Spleen (tissue), 11 donors: ENCODE results near the gene AKR1E2. TPM values are rescaled to one million over a fixed set of nuclear protein-coding genes. Genes with fewer than 3 reads are reported as not detected.

ENCODE experiments used
- DNase-seq: peaks from one replicate; pipeline ENCODE4 v3.0.0-alpha.2; 2020
- H3K27ac ChIP-seq, 8 donors: fragments of 200-600 bp; sonication (generic) in 7 of 8; 1 replicate in 4 of 8; 2 replicates in 4 of 8; pipeline versions ENCODE4 v1.5.0 to v1.8.0; 2016 to 2021; ENCODE audit warnings: inconsistent platforms in 4 of 8, mild to moderate bottlenecking in 4 of 8, moderate library complexity in 1 of 8
- H3K27me3 ChIP-seq, 7 donors: fragments of 200-600 bp; sonication (generic) in 6 of 7; replicated peaks in 1 of 7; 1 replicate in 4 of 7; 2 replicates in 3 of 7; pipeline versions ENCODE4 v1.5.0 to v1.8.0; 2016 to 2021; ENCODE audit warnings: inconsistent platforms in 3 of 7, mild to moderate bottlenecking in 1 of 7
- H3K36me3 ChIP-seq, 6 donors: fragments of 200-600 bp; sonication (generic) in 5 of 6; 1 replicate in 4 of 6; 2 replicates in 2 of 6; pipeline versions ENCODE4 v1.5.0 to v1.8.0; 2016 to 2021; ENCODE audit warnings: inconsistent platforms in 2 of 6
- H3K4me1 ChIP-seq, 6 donors: fragments of 200-600 bp; sonication (generic) in 5 of 6; 1 replicate in 3 of 6; 2 replicates in 3 of 6; pipeline versions ENCODE4 v1.5.0 to v1.8.0; 2016 to 2021; ENCODE audit warnings: inconsistent platforms in 3 of 6
- H3K4me3 ChIP-seq, 8 donors: fragments of 200-600 bp; sonication (generic) in 7 of 8; 1 replicate in 4 of 8; 2 replicates in 4 of 8; pipeline versions ENCODE4 v1.5.0 to v1.8.0; 2016 to 2021; ENCODE audit warnings: inconsistent platforms in 4 of 8, mild to moderate bottlenecking in 4 of 8, moderate library complexity in 2 of 8
- H3K9me3 ChIP-seq, 8 donors: fragments of 200-600 bp; sonication (generic) in 7 of 8; 1 replicate in 4 of 8; 2 replicates in 4 of 8; pipeline versions ENCODE4 v1.5.0 to v1.8.0; 2016 to 2021; ENCODE audit warnings: inconsistent platforms in 4 of 8
- CTCF ChIP-seq, 11 experiments: fragments of 200-600 bp in 7 of 11; fragments of 450-650 bp in 4 of 11; sonication (generic) in 4 of 11; IDR thresholded peaks in 8 of 11; conservative IDR thresholded peaks in 3 of 11; 1 replicate in 7 of 11; 2 replicates in 4 of 11; pipeline versions ENCODE4 v1.4.0 to v1.8.0; 2016 to 2021; ENCODE audit warnings: antibody characterized with exemption in 11 of 11, inconsistent platforms in 4 of 11, mild to moderate bottlenecking in 1 of 11
- POLR2A ChIP-seq, 3 donors: fragments of 450-650 bp; IDR thresholded peaks; one replicate each; pipeline ENCODE4 v1.5.1; 2017; ENCODE audit warnings: antibody characterized with exemption in 3 of 3, mild to moderate bottlenecking in 1 of 3
- POLR2AphosphoS5 ChIP-seq, 3 donors: sonication (generic); formaldehyde crosslinking; IDR thresholded peaks; one replicate each; pipeline ENCODE4 v1.5.1; 2017; ENCODE audit warnings: antibody characterized with exemption in 3 of 3
- WGBS, 5 donors: extraction: QIAGEN DNeasy Blood & Tissue Kit in 3 of 5; methylation state at CpG; one replicate each; pipeline versions ENCODE4 v1.1.5 to v1.1.7; 2013 to 2018; 5-methylcytosine and 5-hydroxymethylcytosine counted together
- intact Hi-C: fragments of 100-400 bp; cut with DNase I; formaldehyde crosslinking; loops from one replicate; pipeline ENCODE4 v1.15.0; 2023; ENCODE audit warnings: low total_unique reads
- polyA plus RNA-seq, 3 donors: library from polyadenylated mRNA; stranded (reverse); fragments of 200-250 nt; gene quantifications; one replicate each; pipeline ENCODE4 v1.2.1, GENCODE V29; 2013
- total RNA-seq, 7 donors: library from RNA; depleted of rRNA in 3 of 7; stranded (reverse); fragments of >200 nt in 3 of 7; fragmentation: NEBNext Ultra II Directional in 4 of 7; extraction: Animal tissue kit (Norgen Biotek cat#: 25700) in 4 of 7; gene quantifications; one replicate each; pipeline versions ENCODE4 v1.1.0 to v1.2.1, GENCODE V29; 2016 to 2021
- donor health status: healthy with polysubstance abuse.
- donor health status: DM: no; HTN: no; CAD: no; lungs with moderate emphysema.
- donor health status: DM: no; HTN: no; CAD: no.
- donor health status: Bipolar disorder and iron deficiency.
- donor health status: healthy.
- donor health status: DM: no; HTN: no; CAD: no.
- donor health status: DM: yes; HTN: yes; CAD: no.

Gene AKR1E2
- total and polyA plus RNA-seq, 10 donors, result 0.58 to 11.1 (median 6.0) TPM

GRCh38 chr10:4839353-4839752 lies 13.3 kb downstream of the AKR1E2 start:
- no peaks in the 10 kb centered on the region for H3K4me1 ChIP-seq
- H3K27ac ChIP-seq, result no peak overlapping the region
- intact Hi-C loops, result no loop called here
- 76 to 90% (median 85%) methylated on average over 4 of the region's 4 CpGs for WGBS, 5 donors
- no peaks in the 10 kb centered on the region for H3K9me3 ChIP-seq
- TF ChIP-seq POLR2A (IDR thresholded peaks at IDR 0.05), result no peak
- no peak for TF ChIP-seq POLR2AphosphoS5 (IDR thresholded peaks at IDR 0.05)
- no peak for TF ChIP-seq CTCF (IDR thresholded peaks at IDR 0.05 in 8 of 11, conservative IDR thresholded peaks at IDR 0.05 in 3 of 11)
- no peaks in the 10 kb centered on the region for H3K27me3 ChIP-seq
- peaks cover 0 to 15% (median 5%) of the 10 kb centered on the region in 6 donors for H3K36me3 ChIP-seq
- no peak for DNase-seq
- no peak overlapping the region for H3K4me3 ChIP-seq

- Histone ChIP-seq H3K4me1 (no peaks in the 10 kb centered on the region), H3K27me3 (no peaks in the 10 kb centered on the region), H3K9me3 (no peaks in the 10 kb centered on the region), H3K4me3 (no peak overlapping the region), H3K27ac (no peak overlapping the region), H3K36me3 (peaks cover 0 to 15% (median 4%) of the 10 kb centered on the region in 6 donors)
- no peak for TF ChIP-seq POLR2A (IDR thresholded peaks at IDR 0.05)
- no peak for TF ChIP-seq POLR2AphosphoS5 (IDR thresholded peaks at IDR 0.05)
- no peak for TF ChIP-seq CTCF (IDR thresholded peaks at IDR 0.05 in 8 of 11, conservative IDR thresholded peaks at IDR 0.05 in 3 of 11)
- DNase-seq, result no peak
- intact Hi-C loops, result loop anchor here (10.0 kb wide), 2 partner anchors 545 to 595 kb away; no protein-coding TSS in a partner anchor
- WGBS, 5 donors, result 84 to 94% (median 89%) methylated on average over 2 of the region's 2 CpGs
Observed at GRCh38 chr10:4840151-4840550, 14.1 kb downstream of the AKR1E2 start.

- TF ChIP-seq CTCF (IDR thresholded peaks at IDR 0.05 in 8 of 11, conservative IDR thresholded peaks at IDR 0.05 in 3 of 11), result no peak
- TF ChIP-seq POLR2AphosphoS5 (IDR thresholded peaks at IDR 0.05), result no peak
- no peak for TF ChIP-seq POLR2A (IDR thresholded peaks at IDR 0.05)
- H3K4me3 ChIP-seq, result no peak overlapping the region
- H3K27me3 ChIP-seq, result no peaks in the 10 kb centered on the region
- 89 to 95% (median 89%) methylated on average over 14 to 16 of the region's 16 CpGs for WGBS, 5 donors
- no peak overlapping the region for H3K27ac ChIP-seq
- no peak for DNase-seq
- no peaks in the 10 kb centered on the region for H3K36me3 ChIP-seq
- no peaks in the 10 kb centered on the region for H3K9me3 ChIP-seq
- intact Hi-C loops, result loop anchor here (10.0 kb wide), 2 partner anchors 541 to 591 kb away; no protein-coding TSS in a partner anchor
- no peaks in the 10 kb centered on the region for H3K4me1 ChIP-seq
Observed at GRCh38 chr10:4843525-4844180, 17.6 kb downstream of the AKR1E2 start.

- no peak for TF ChIP-seq POLR2AphosphoS5 (IDR thresholded peaks at IDR 0.05)
- TF ChIP-seq CTCF (IDR thresholded peaks at IDR 0.05 in 8 of 11, conservative IDR thresholded peaks at IDR 0.05 in 3 of 11), result no peak
- no peak for TF ChIP-seq POLR2A (IDR thresholded peaks at IDR 0.05)
- Histone ChIP-seq H3K4me3 (no peak overlapping the region), H3K4me1 (peaks cover 0 to 8% (median 4%) of the 10 kb centered on the region in 6 donors), H3K9me3 (no peaks in the 10 kb centered on the region), H3K27ac (no peak overlapping the region), H3K27me3 (no peaks in the 10 kb centered on the region), H3K36me3 (no peaks in the 10 kb centered on the region)
- intact Hi-C loops, result loop anchor here (10.0 kb wide), 2 partner anchors 540 to 590 kb away; no protein-coding TSS in a partner anchor
- DNase-seq, result no peak
- 91 to 99% (median 95%) methylated on average over 12 to 25 of the region's 25 CpGs for WGBS, 5 donors
Observed at GRCh38 chr10:4844864-4845263, 18.9 kb downstream of the AKR1E2 start.
